ENCODE data around the gene GINS3. TPM values are rescaled to one million over a fixed set of nuclear protein-coding genes. Genes with fewer than 3 reads are reported as not detected.
A peak's percentile ranks its signal among the peaks of the same experiment; 100 is the strongest.

The GINS3 gene
- total and polyA plus RNA-seq, 10 of the 15 experiments (the other 5 are each of a cell fraction or from before 2014, with no cell fraction given): 13.6 to 22.4 (median 15.6) TPM

DNA sequence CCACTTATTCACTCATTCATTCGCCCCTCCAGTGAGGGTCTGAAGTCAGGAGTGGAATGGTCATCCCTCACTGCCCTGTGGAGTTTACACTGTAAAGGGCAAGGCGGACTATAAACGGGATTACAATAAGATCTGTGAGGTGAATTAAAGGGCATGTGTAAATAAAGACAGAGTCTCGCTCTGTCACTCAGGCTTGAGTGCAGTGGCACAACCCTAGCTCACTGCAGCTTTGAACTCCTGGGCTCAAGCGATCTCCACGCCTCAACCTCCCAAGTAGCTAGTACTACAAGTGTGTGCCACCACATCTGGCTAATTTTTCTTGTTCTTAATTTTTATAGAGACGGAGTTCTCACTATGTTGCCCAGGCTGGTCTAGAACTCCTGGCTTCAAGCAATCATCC lies 25.8 kb downstream of the GINS3 start:
- Histone ChIP-seq H3K4me3 (no peak overlapping the region), H3K79me2 (ENCODE audit: control insufficient read depth, insufficient read depth, low read length) (no peaks in the 10 kb centered on the region), H3K9me3 (replicated peaks; ENCODE audit: control insufficient read depth, insufficient read depth, low read length) (no peaks in the 10 kb centered on the region), H3K9ac (ENCODE audit: control insufficient read depth, insufficient read depth, low read length) (no peak overlapping the region), H4K20me1 (ENCODE audit: control insufficient read depth, insufficient read depth) (no peaks in the 10 kb centered on the region), H3K4me2 (ENCODE audit: control insufficient read depth, insufficient read depth) (0 out of 2 replicates have a peak overlapping the region, but pooled peaks have one; percentile 4), H3K36me3 (ENCODE audit: control insufficient read depth in 2 of 2, insufficient read depth in 2 of 2, low read length in 1 of 2) (no peaks in the 10 kb centered on the region), H2AFZ (ENCODE audit: control insufficient read depth, low read depth, low read length) (peak overlapping the region; percentile 15; the same call in 1 of the 2 replicates), H3K27me3 (replicated peaks in 1 of 2; ENCODE audit: control insufficient read depth in 2 of 2, insufficient read depth in 2 of 2, low read length in 1 of 2) (no peaks in the 10 kb centered on the region), H3K4me1 (ENCODE audit: control insufficient read depth, insufficient read depth, low read length) (peaks cover 6% of the 10 kb centered on the region), H3K27ac (ENCODE audit: control insufficient read depth, insufficient read depth) (no peak overlapping the region)
- ATAC-seq (no peak), DNase-seq (ENCODE audit: low read depth, low spot score) (no peak), FAIRE-seq (no peak)
- intact Hi-C loops (cut with micrococcal nuclease; ENCODE audit: unreplicated experiment) (no loop called here), in situ Hi-C loops (cut with MboI) (no loop called here)
- ChIA-PET POLR2A (no interaction called here), SMC1A (ENCODE audit: uncharacterized antibody, unreplicated experiment) (no interaction called here), RAD21 (ENCODE audit: unreplicated experiment) (no interaction called here), CTCF (no interaction called here)
- 59% methylated on average over 7 of the region's 7 CpGs for WGBS (ENCODE audit: insufficient coverage, insufficient replicate concordance, low lambda C conversion rate, missing lambda C conversion rate)
- TF ChIP-seq RFX5 (IDR thresholded peaks at IDR 0.05; ENCODE audit: low read depth, low read length) (no peak), POLR2AphosphoS2 (IDR thresholded peaks at IDR 0.05; ENCODE audit: low read depth, low read length) (no peak)
- BruUV-seq (replicated peaks): no TSS peak

DNA sequence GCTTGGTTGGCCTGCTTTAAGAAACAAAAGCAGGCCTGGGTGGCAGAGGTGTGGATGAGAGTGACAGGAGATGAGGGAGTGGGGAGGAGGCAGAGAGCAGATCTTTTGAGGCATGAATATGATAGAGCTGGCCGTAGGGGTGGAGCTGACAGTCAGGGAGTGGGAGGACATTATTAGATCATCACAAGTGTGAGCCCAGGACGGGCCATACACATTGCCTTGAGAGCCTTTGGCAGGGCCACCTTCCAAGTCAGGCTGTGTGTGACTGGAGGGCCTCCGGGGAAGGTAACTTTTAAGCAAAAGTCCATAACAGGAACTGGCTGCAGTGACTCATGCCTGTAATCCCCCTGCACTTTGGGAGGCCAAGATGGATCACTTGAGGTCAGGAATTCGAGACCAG lies 26.3 kb downstream of the GINS3 start:
- no TSS peak for BruUV-seq (replicated peaks)
- Histone ChIP-seq H3K79me2 (ENCODE audit: control insufficient read depth, insufficient read depth, low read length) (no peaks in the 10 kb centered on the region), H3K4me1 (ENCODE audit: control insufficient read depth, insufficient read depth, low read length) (peaks cover 6% of the 10 kb centered on the region), H2AFZ (ENCODE audit: control insufficient read depth, low read depth, low read length) (no peak overlapping the region), H3K4me2 (ENCODE audit: control insufficient read depth, insufficient read depth) (no peak overlapping the region), H3K4me3 (no peak overlapping the region), H3K27me3 (replicated peaks in 1 of 2; ENCODE audit: control insufficient read depth in 2 of 2, insufficient read depth in 2 of 2, low read length in 1 of 2) (no peaks in the 10 kb centered on the region), H3K27ac (ENCODE audit: control insufficient read depth, insufficient read depth) (no peak overlapping the region), H4K20me1 (ENCODE audit: control insufficient read depth, insufficient read depth) (no peaks in the 10 kb centered on the region), H3K9me3 (replicated peaks; ENCODE audit: control insufficient read depth, insufficient read depth, low read length) (no peaks in the 10 kb centered on the region), H3K36me3 (ENCODE audit: control insufficient read depth in 2 of 2, insufficient read depth in 2 of 2, low read length in 1 of 2) (no peaks in the 10 kb centered on the region), H3K9ac (ENCODE audit: control insufficient read depth, insufficient read depth, low read length) (no peak overlapping the region)
- SMC1A ChIA-PET (ENCODE audit: uncharacterized antibody, unreplicated experiment): no interaction called here
- intact Hi-C loops (cut with micrococcal nuclease; ENCODE audit: unreplicated experiment) (no loop called here), in situ Hi-C loops (cut with MboI) (no loop called here)
- 0% methylated on average over 4 of the region's 4 CpGs for WGBS (ENCODE audit: insufficient coverage, insufficient replicate concordance, low lambda C conversion rate, missing lambda C conversion rate)
- RAD21 ChIA-PET (ENCODE audit: unreplicated experiment): interaction anchor here (0.7 kb wide), 1 partner anchor 25 kb away, joined by 3 read pairs; no protein-coding TSS in a partner anchor
- DNase-seq (ENCODE audit: low read depth, low spot score): no peak
- CTCF ChIA-PET: no interaction called here
- POLR2A ChIA-PET: no interaction called here
- TF ChIP-seq, protein P1, sequence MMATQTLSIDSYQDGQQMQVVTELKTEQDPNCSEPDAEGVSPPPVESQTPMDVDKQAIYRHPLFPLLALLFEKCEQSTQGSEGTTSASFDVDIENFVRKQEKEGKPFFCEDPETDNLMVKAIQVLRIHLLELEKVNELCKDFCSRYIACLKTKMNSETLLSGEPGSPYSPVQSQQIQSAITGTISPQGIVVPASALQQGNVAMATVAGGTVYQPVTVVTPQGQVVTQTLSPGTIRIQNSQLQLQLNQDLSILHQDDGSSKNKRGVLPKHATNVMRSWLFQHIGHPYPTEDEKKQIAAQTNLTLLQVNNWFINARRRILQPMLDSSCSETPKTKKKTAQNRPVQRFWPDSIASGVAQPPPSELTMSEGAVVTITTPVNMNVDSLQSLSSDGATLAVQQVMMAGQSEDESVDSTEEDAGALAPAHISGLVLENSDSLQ (IDR thresholded peaks at IDR 0.05): peak; percentile 71
- TF ChIP-seq ESRRA (IDR thresholded peaks at IDR 0.05; ENCODE audit: low read length) (no peak), EED (IDR thresholded peaks at IDR 0.05; ENCODE audit: low read depth) (no peak), ZNF384 (IDR thresholded peaks at IDR 0.05; ENCODE audit: borderline replicate concordance, low read depth, low read length) (no peak)
- no peak for FAIRE-seq
- peak; percentile 65 for ATAC-seq
